ENCODE results near the gene CDH23. TPM values are rescaled to one million over a fixed set of nuclear protein-coding genes. Genes with fewer than 3 reads are reported as not detected.

The CDH23 gene
- total and polyA plus RNA-seq, 2 donors = 3.6 to 9.9 TPM

- peaks cover 3% of the 10 kb centered on the region for H3K36me3 ChIP-seq (ENCODE audit: insufficient read depth)
- H3K27ac ChIP-seq (ENCODE audit: low read depth) = no peak overlapping the region
- H3K4me1 ChIP-seq (ENCODE audit: insufficient read depth) = no peaks in the 10 kb centered on the region
- 91% methylated on average over 2 of the region's 2 CpGs for WGBS
- DNase-seq (ENCODE audit: extremely low spot score) = no peak
- no peak overlapping the region for H3K4me3 ChIP-seq (ENCODE audit: low read depth, low read length)
Measured at GRCh38 chr10:71360735-71361134, 36.0 kb upstream of the CDH23 start.

- DNase-seq (ENCODE audit: extremely low spot score) = no peak
Measured at GRCh38 chr10:71361581-71361980, 35.1 kb upstream of the CDH23 start.

DNA sequence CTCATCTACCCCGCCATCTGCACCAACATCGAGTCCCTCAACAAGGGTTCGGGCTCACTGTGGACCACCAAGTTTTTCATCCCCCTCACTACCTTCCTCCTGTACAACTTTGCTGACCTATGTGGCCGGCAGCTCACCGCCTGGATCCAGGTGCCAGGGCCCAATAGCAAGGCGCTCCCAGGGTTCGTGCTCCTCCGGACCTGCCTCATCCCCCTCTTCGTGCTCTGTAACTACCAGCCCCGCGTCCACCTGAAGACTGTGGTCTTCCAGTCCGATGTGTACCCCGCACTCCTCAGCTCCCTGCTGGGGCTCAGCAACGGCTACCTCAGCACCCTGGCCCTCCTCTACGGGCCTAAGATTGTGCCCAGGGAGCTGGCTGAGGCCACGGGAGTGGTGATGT lies 34.6 kb upstream of the CDH23 start:
- no peak overlapping the region for H3K27ac ChIP-seq (ENCODE audit: low read depth)
- H3K4me3 ChIP-seq (ENCODE audit: low read depth, low read length) = no peak overlapping the region
- DNase-seq (ENCODE audit: extremely low spot score) = no peak
- WGBS = 95% methylated on average over 16 of the region's 16 CpGs
- no peaks in the 10 kb centered on the region for H3K4me1 ChIP-seq (ENCODE audit: insufficient read depth)
- peaks cover 3% of the 10 kb centered on the region for H3K36me3 ChIP-seq (ENCODE audit: insufficient read depth)

More at GRCh38 chr10:71361581-71361980, 35.1 kb upstream of the CDH23 start:
- Histone ChIP-seq H3K4me3 (ENCODE audit: low read depth, low read length) (no peak overlapping the region), H3K27ac (ENCODE audit: low read depth) (no peak overlapping the region), H3K4me1 (ENCODE audit: insufficient read depth) (no peaks in the 10 kb centered on the region), H3K36me3 (ENCODE audit: insufficient read depth) (peaks cover 3% of the 10 kb centered on the region)
- WGBS = 96% methylated on average over 7 of the region's 7 CpGs

DNA sequence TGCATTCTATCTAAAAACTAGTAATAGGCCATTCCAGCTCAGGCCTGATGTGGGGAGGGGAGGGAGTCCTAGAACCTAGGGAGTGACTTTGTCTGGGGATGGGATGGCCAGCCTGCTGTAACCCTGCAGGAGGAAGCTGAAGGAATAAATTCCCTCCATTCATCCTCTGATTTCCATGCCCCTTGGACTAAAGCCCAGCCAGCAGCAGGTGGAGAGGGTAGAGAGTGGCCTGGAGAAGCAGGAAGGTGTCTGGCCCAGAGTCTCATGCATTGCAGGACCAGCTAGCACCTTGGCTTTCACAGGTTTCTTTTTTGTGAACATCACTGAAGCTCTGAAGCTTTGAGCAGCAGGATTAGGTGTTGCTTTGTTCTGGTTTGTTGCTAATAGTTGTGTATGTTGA lies 32.8 kb upstream of the CDH23 start:
- Histone ChIP-seq H3K27ac (ENCODE audit: low read depth) (no peak overlapping the region), H3K4me3 (ENCODE audit: low read depth, low read length) (no peak overlapping the region), H3K4me1 (ENCODE audit: insufficient read depth) (no peaks in the 10 kb centered on the region), H3K36me3 (ENCODE audit: insufficient read depth) (no peaks in the 10 kb centered on the region)
- DNase-seq (ENCODE audit: extremely low spot score) = no peak

- WGBS = 97% methylated on average over 6 of the region's 6 CpGs
- Histone ChIP-seq H3K4me1 (ENCODE audit: insufficient read depth) (no peaks in the 10 kb centered on the region), H3K4me3 (ENCODE audit: low read depth, low read length) (no peak overlapping the region), H3K36me3 (ENCODE audit: insufficient read depth) (no peaks in the 10 kb centered on the region), H3K27ac (ENCODE audit: low read depth) (no peak overlapping the region)
- DNase-seq (ENCODE audit: extremely low spot score) = no peak
Measured at GRCh38 chr10:71365366-71365765, 31.4 kb upstream of the CDH23 start.

DNA sequence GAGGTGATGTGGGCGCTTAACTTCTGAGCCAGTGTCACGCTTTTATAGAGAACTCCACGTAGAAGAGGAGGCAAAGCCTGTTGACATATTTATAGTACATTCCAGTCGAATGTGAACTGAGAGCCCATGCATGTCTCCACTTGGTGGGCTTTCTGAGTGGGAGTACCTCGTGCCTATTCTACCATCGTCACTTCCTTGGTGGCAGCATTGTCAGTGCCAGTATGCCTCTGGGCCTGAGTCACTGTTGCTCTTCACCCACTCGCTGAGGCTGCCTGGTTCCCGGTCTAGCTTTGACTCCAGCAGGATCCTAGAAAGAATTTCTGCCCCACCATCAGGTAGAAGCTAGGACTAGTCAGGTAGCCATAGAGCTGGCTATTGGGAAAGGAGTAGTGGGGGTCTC lies 30.0 kb upstream of the CDH23 start:
- H3K36me3 ChIP-seq (ENCODE audit: insufficient read depth) = no peaks in the 10 kb centered on the region
- no peaks in the 10 kb centered on the region for H3K4me1 ChIP-seq (ENCODE audit: insufficient read depth)
- H3K27ac ChIP-seq (ENCODE audit: low read depth) = no peak overlapping the region
- no peak for DNase-seq (ENCODE audit: extremely low spot score)
- H3K4me3 ChIP-seq (ENCODE audit: low read depth, low read length) = no peak overlapping the region
- 71% methylated on average over 8 of the region's 8 CpGs for WGBS

DNA sequence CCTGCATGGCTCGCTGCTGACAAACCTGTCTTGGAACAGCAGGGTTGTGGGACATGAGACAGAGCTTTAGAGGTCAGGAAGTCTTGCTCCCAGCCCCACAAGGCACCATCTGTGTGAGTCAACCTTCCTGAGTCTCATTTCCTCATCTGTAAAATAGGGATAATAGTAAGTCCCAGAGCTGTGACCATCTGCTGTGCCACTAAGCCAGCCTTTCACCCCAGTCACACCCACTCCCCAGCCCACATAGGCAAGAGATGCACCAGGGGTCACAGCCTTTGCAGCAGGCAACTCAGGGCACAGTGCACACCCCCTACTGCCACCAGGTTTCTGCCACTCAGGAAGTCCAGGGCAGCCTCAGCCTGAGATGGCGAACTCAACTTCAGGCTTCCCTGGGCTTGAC lies 29.4 kb upstream of the CDH23 start:
- WGBS = 85% methylated on average over 2 of the region's 2 CpGs
- Histone ChIP-seq H3K36me3 (ENCODE audit: insufficient read depth) (no peaks in the 10 kb centered on the region), H3K4me3 (ENCODE audit: low read depth, low read length) (no peak overlapping the region), H3K27ac (ENCODE audit: low read depth) (no peak overlapping the region), H3K4me1 (ENCODE audit: insufficient read depth) (no peaks in the 10 kb centered on the region)
- no peak for DNase-seq (ENCODE audit: extremely low spot score)

DNA sequence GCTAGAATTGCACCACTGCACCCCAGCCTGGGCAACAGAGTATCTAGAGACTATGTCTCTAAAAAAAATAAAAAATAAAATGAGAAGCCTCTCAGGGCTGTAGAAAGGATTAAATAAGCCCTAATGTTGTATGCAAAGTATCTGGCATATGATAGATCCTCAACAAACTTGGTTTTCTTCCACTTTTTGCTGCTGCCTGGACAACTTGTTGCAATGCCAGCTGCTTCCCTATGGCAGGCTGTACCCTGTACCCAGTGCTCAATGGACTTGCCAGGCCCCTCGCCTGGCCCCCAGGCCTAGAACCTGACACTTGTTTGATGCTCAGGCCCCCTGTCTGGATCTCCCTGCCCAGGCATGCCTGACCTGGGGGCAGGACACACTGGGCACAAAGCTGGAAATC lies 28.5 kb upstream of the CDH23 start:
- H3K27ac ChIP-seq (ENCODE audit: low read depth) = no peak overlapping the region
- WGBS = 91% methylated on average over 1 of the region's 1 CpG
- H3K36me3 ChIP-seq (ENCODE audit: insufficient read depth) = no peaks in the 10 kb centered on the region
- H3K4me3 ChIP-seq (ENCODE audit: low read depth, low read length) = no peak overlapping the region
- H3K4me1 ChIP-seq (ENCODE audit: insufficient read depth) = no peaks in the 10 kb centered on the region
- no peak for DNase-seq (ENCODE audit: extremely low spot score)

- Histone ChIP-seq H3K4me1 (ENCODE audit: insufficient read depth) (no peaks in the 10 kb centered on the region), H3K27ac (ENCODE audit: low read depth) (no peak overlapping the region), H3K4me3 (ENCODE audit: low read depth, low read length) (no peak overlapping the region), H3K36me3 (ENCODE audit: insufficient read depth) (no peaks in the 10 kb centered on the region)
- 65% methylated on average over 2 of the region's 2 CpGs for WGBS
- DNase-seq (ENCODE audit: extremely low spot score) = no peak
Measured at GRCh38 chr10:71368643-71369042, 28.1 kb upstream of the CDH23 start.

GRCh38 chr10:71369602-71370001 lies 27.1 kb upstream of the CDH23 start:
- no peak for DNase-seq (ENCODE audit: extremely low spot score)
- Histone ChIP-seq H3K27ac (ENCODE audit: low read depth) (no peak overlapping the region), H3K4me1 (ENCODE audit: insufficient read depth) (no peaks in the 10 kb centered on the region), H3K36me3 (ENCODE audit: insufficient read depth) (no peaks in the 10 kb centered on the region), H3K4me3 (ENCODE audit: low read depth, low read length) (no peak overlapping the region)
- WGBS = 81% methylated on average over 1 of the region's 1 CpG

- no peaks in the 10 kb centered on the region for H3K36me3 ChIP-seq (ENCODE audit: insufficient read depth)
- WGBS = 86% methylated on average over 3 of the region's 3 CpGs
- DNase-seq (ENCODE audit: extremely low spot score) = no peak
- H3K4me1 ChIP-seq (ENCODE audit: insufficient read depth) = no peaks in the 10 kb centered on the region
- no peak overlapping the region for H3K4me3 ChIP-seq (ENCODE audit: low read depth, low read length)
- H3K27ac ChIP-seq (ENCODE audit: low read depth) = no peak overlapping the region
Measured at GRCh38 chr10:71370031-71370430, 26.7 kb upstream of the CDH23 start.

- Histone ChIP-seq H3K36me3 (ENCODE audit: insufficient read depth) (no peaks in the 10 kb centered on the region), H3K4me3 (ENCODE audit: low read depth, low read length) (no peak overlapping the region), H3K4me1 (ENCODE audit: insufficient read depth) (no peaks in the 10 kb centered on the region), H3K27ac (ENCODE audit: low read depth) (no peak overlapping the region)
- DNase-seq (ENCODE audit: extremely low spot score) = no peak
- 62% methylated on average over 6 of the region's 6 CpGs for WGBS
Measured at GRCh38 chr10:71371750-71372166, 25.0 kb upstream of the CDH23 start.

- no peak overlapping the region for H3K4me3 ChIP-seq (ENCODE audit: low read depth, low read length)
- H3K27ac ChIP-seq (ENCODE audit: low read depth) = no peak overlapping the region
- H3K36me3 ChIP-seq (ENCODE audit: insufficient read depth) = no peaks in the 10 kb centered on the region
- DNase-seq (ENCODE audit: extremely low spot score) = no peak
- H3K4me1 ChIP-seq (ENCODE audit: insufficient read depth) = no peaks in the 10 kb centered on the region
- 64% methylated on average over 10 of the region's 10 CpGs for WGBS
Measured at GRCh38 chr10:71372882-71373495, 23.7 kb upstream of the CDH23 start.

DNA sequence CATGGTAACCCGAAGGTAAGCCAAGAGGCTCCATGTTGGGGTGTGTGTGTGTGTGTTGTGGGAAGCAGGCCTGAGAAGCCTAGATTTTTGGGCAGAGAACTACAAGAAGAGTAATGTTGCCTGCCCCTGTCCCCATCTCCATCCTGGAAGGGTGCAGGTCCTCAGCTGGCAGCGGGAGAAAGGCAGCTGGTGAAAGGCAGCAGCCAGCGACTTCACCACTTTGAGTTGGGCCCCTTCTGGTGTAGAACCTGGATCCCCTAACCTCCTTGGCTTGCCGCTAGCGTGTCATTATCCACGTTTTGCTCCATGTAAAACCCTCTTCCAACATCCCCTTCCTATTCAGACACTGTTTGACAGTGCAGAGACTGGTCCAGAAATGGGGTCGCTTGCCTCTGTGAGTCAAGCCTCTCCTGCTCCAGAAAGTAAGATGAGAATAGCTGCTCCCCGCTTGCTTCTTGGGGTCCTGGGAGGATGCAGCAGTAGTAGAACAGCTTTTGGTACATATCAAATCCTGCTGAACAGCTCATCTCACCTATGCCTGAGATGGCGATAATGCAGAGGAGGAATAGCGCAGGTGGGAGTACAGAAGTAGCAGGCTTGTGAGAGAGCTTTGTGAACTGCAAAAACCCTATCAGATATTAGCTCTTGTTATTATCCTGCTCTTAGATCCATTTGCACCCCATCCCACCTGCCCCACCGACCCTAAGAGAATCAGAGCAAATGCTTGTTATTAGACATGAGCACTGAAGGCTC lies 22.1 kb upstream of the CDH23 start:
- DNase-seq (ENCODE audit: extremely low spot score) = no peak
- Histone ChIP-seq H3K36me3 (ENCODE audit: insufficient read depth) (no peaks in the 10 kb centered on the region), H3K4me1 (ENCODE audit: insufficient read depth) (peaks cover 2% of the 10 kb centered on the region), H3K4me3 (ENCODE audit: low read depth, low read length) (no peak overlapping the region), H3K27ac (ENCODE audit: low read depth) (no peak overlapping the region)
- 84% methylated on average over 11 of the region's 11 CpGs for WGBS

Measured in urinary bladder (tissue), 4 donors.